HG02973 (cell line): Measurements from ENCODE around the gene SLC25A39.
"Not testable (repeated sequence)": the region's sequence is repeated elsewhere in the genome, so short reads cannot be mapped to it uniquely, and the experiment has no call there.

Experiments used
- ATAC-seq: cut with Tn5 transposase; IDR thresholded peaks from one replicate; pipeline ENCODE4 v1.9.1; 2021; ENCODE audit warnings: moderate library complexity; ENCODE audit not compliant: unreplicated experiment

SLC25A39 gene, protein sequence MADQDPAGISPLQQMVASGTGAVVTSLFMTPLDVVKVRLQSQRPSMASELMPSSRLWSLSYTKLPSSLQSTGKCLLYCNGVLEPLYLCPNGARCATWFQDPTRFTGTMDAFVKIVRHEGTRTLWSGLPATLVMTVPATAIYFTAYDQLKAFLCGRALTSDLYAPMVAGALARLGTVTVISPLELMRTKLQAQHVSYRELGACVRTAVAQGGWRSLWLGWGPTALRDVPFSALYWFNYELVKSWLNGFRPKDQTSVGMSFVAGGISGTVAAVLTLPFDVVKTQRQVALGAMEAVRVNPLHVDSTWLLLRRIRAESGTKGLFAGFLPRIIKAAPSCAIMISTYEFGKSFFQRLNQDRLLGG

DNA sequence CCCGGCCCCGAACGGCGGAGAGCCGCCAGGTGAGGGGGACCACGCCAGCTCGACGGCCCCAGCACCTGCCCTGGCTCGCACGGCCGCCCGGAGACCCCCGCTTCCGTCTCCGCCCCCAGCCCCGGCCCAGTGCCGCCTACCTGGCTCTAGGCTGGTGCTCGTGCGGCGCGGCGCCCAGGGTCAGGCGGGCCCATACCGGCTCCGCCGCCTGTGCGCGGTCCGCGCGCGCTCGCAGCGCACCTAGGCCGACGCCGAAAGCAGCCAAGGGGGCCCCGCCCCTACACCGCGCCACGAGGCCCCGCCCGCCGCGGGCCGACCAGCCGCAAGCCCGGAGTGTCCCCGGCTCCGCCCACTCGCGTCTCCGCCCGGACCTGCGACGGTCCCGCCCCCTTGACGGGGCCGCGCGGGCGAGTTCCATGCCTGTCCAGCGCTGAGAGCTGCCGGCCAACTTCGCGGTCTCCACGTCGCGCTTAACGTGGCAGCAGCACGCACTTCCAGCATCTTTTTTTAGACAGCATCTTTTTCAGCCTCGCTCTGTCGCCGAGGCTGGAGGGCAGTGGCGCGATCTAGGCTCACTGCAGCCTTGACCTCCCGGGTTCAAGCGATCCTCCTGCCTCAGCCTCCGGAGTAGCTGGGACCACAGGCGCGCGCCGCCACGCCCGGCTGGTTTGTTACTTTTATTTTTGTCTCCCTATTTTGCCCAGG lies at the start of gene SLC25A39:
SLC25A39 (minus strand) TSS at position 253 of the 705 bp plus-strand sequence. CDS start 1,261 bp downstream, outside the sequence.
- ATAC-seq = peak; percentile 45

GRCh38 chr17:44372036-44372435 lies 47.4 kb upstream of the SLC25A39 start:
- ATAC-seq = no peak

- ATAC-seq = not testable (repeated sequence)
These were observed 44.9 kb upstream of the SLC25A39 start for GRCh38 chr17:44369414-44370023.

GRCh38 chr17:44368391-44369243 lies 44.0 kb upstream of the SLC25A39 start:
- not testable (repeated sequence) for ATAC-seq

- no peak for ATAC-seq
These were observed 42.8 kb upstream of the SLC25A39 start for GRCh38 chr17:44367231-44367979.

GRCh38 chr17:44365051-44365450 lies 40.4 kb upstream of the SLC25A39 start:
- not testable (repeated sequence) for ATAC-seq

GRCh38 chr17:44363613-44364159 lies 39.1 kb upstream of the SLC25A39 start, which contains the start of gene FAM171A2:
TSS of gene FAM171A2 (minus strand) at chr17:44363853. CDS start at chr17:44363714, 139 bp downstream.
- ATAC-seq = no peak

DNA sequence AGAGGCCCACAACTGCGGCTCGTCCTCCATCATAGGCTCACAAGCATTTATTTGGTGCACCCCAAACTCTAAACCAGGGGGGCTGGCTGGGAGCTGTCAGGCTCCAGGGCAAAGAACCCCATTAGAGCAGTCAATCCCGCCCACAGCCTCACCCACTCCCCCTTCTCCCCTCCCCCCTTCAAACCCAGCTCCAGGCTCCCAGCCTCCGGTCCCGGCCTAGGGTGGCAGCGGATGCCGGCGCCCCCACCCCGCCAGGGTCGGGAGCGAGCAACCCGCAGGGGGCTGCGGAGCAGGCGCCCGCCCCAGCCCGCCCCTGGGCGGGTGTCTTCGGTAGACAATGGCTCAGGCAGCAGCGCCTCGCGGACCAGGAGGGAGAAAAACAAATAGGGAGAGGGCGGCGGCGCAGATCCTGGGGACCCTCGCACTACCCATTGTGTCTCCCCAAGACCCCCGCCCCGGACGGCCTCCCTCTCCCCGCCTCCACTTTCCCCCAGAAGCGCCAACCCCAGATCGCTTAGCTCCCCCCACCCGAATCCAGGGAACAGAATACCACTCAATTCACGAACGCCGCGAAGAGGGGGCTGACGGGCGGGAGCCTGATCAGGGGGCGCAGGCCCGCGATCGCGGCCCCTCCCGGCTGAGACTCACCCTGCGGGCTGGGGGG lies 38.5 kb upstream of the SLC25A39 start:
- ATAC-seq = no peak

GRCh38 chr17:44362459-44362948 lies 37.9 kb upstream of the SLC25A39 start:
- ATAC-seq = no peak

DNA sequence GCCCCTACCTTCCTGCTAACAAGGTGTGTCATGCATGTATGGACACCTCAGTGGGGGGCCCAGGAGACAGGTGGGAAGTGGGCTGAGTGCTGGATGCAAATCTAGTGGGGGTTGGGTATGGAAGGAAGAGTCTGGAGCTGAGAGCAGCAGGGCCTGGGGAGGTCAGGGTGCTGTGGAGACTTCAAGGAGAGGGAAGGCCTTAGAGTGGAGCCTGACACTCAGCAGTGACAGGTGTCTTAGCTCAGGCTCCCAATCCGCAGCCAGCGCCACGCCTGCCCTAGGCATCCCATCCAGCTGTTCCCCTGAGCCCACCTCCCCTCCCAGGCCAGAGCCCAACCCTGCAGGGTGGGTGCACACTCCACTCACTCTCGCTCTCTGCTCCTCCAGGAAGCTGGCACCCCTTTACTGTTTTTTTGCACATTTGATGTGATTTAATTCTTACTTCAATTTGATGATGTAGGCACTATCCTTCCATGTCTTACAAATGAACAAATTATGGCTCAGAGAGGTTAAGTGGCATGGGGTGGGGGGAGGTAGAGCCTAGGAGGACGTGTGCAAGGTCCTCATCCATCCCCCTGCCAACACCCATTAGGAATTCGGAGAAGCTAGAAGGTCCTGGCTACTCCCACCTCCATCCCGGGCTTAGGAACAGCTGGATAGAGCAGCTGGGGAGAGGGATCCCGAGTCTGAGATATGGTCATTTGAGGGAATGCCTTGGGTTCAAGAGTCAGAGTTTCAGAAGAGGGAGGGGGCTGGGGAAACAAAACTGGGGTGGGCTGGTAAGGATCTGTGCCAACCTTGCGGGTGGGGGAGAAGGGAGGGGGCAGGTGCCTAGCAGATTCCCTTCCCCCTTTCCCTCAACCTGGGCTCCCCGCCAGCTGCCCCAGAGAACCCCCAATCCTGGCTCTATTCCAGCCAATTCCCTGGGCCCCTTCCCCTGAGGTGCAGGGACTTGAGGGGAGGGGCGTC lies 37.0 kb upstream of the SLC25A39 start:
- ATAC-seq = no peak

- no peak for ATAC-seq
These were observed 36.2 kb upstream of the SLC25A39 start for GRCh38 chr17:44360826-44361225.

DNA sequence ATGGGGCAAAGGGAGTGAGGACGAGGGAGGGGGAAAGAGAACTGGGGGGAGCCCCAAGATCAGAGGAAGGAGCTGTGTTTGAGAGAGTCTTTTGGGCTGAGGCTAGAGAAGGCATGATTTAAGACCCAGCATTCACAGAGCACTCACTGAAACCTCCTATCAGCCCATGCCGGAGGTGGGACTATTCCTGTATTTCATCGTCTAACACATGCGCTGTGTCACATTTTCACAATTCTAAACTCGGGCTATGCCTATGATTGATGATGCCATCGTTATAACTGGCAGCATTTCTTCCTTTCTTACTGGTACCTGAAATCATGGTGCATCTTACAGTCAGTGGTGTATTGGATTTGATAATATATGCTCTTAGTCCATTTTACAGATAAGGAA lies 35.5 kb upstream of the SLC25A39 start:
- no peak for ATAC-seq

- no peak for ATAC-seq
These were observed 35.0 kb upstream of the SLC25A39 start for GRCh38 chr17:44359458-44360143.

DNA sequence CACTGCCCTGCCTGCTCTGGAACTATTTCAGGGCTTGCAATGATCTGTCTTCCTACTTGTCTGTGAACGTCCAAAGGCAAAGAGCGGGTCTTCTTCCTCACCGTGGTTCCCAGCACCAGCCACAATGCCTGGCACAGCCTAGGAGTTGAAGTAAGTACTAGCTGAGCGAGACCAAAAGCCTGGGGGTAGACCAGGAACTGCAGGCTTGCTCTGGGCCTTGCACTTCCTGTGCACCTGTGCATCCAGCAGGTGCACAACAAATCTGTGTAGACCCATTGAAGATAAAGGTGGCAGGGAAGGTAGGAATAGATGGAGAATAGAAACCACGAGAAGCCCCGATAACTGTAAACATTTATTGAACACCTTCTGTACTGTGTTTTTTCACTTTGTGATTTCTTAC lies 34.4 kb upstream of the SLC25A39 start:
- no peak for ATAC-seq

GRCh38 chr17:44358066-44358465 lies 33.4 kb upstream of the SLC25A39 start:
- ATAC-seq = no peak

DNA sequence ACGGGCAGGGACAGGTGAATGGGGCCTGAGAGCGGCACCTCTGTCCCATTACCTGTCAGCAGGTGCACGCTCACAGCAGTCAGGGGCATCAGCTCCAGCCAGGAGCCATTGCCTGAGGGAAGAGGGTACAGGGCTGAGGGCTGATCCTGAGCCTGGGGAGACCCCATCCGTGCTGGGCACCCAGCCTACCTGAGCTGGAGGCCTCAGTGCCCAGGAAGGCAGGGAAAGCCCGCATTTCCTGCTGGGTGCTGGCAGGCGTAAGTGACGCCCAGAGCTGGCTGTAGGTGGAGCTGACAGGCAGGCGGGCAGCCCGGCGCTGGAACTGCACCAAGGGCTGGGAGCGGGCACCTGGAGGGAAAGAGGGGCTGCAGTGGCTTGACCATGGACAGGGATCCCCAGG lies 31.6 kb upstream of the SLC25A39 start:
- ATAC-seq = no peak

GRCh38 chr17:44355642-44356099 lies 31.0 kb upstream of the SLC25A39 start:
- ATAC-seq = no peak
